ENCODE results near the gene GABBR2.

Gene GABBR2

GRCh38 chr9:98249771-98250170 is 459.0 kb downstream of the GABBR2 start:
- FAIRE-seq = no peak
- no peak for DNase-seq (ENCODE audit: insufficient read length, low spot score)
- TF ChIP-seq, protein P1, sequence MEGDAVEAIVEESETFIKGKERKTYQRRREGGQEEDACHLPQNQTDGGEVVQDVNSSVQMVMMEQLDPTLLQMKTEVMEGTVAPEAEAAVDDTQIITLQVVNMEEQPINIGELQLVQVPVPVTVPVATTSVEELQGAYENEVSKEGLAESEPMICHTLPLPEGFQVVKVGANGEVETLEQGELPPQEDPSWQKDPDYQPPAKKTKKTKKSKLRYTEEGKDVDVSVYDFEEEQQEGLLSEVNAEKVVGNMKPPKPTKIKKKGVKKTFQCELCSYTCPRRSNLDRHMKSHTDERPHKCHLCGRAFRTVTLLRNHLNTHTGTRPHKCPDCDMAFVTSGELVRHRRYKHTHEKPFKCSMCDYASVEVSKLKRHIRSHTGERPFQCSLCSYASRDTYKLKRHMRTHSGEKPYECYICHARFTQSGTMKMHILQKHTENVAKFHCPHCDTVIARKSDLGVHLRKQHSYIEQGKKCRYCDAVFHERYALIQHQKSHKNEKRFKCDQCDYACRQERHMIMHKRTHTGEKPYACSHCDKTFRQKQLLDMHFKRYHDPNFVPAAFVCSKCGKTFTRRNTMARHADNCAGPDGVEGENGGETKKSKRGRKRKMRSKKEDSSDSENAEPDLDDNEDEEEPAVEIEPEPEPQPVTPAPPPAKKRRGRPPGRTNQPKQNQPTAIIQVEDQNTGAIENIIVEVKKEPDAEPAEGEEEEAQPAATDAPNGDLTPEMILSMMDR (IDR thresholded peaks at IDR 0.05; ENCODE audit: insufficient read depth, missing control alignments) = no peak

DNA sequence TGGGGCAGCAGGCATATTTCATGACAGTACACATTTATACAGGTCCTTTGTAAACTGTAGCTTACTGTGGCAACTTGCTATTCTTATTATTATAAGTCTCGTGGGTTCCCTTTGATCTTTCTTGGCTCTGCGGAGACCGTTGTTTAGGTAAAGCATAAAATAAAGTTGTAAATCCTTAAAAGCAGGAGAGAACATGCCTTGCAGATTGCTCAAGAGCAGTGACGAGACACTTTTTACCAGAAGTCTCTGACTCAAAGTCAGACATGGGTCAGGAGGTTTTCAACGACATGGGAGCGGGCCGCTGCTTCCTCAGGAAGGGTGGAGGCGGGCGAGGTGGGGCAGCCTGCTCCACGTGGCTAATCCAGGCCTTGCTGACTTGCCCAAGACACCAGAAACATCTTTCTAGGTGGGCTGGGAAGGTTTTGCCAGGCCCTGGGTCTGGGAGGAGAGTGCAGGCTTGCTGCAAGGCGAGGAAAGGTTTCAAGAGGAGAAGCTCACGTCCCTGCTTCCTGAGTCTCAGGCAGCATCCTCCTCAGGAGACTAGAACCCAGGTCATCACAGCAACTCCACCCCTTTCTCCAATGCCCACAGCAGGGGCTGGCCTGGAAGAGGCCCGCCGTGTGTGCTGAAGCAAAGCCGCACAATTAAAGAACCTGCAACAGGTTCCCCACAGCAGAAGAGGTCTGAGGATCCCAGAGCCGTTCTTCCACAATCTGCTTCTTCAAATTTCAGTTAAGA is 459.8 kb downstream of the GABBR2 start:
- TF ChIP-seq, protein P1 (IDR thresholded peaks at IDR 0.05; ENCODE audit: insufficient read depth, missing control alignments) = no peak
- DNase-seq (ENCODE audit: insufficient read length, low spot score) = no peak
- FAIRE-seq = no peak

DNA sequence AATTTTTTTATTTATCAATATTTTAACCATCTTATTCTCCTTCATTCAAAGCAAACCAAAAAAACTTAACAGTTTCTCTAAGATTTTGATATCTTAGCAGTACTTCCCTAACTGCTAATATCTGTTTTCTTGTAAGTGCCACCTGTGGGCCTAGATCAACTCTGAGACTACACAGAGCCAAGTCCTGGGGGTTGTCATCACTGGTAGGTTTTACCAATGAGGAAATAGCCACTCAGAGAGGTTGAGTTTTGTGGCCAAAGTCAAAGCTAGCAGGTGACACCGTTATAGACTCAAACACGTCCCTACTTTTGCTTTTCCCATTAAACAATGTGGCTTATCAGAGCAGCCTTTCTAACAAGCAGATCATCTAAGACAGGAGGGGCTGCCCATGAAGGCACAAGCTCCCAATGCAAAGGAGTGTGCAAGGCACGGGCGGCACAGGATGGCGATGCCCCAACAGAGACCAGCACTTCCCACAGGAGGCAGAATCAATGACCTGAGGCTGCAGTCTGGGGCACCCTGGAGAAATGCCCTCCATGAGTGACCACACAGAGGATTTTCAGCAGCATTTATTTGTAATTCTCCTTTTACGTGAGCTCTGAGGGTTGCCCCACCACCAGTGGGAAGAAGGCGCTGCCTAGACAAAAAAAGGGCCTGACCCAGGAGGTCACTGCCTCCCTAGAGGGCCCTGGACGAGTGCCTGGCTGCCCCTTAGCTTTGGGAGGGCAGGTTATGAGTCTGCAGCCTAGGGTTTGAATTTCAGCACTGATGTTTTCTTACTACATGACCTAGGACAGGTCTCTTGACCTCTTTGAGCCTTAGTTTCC is 460.7 kb downstream of the GABBR2 start:
- DNase-seq (ENCODE audit: insufficient read length, low spot score) (no peak), FAIRE-seq (no peak)
- TF ChIP-seq, protein P1 (IDR thresholded peaks at IDR 0.05; ENCODE audit: insufficient read depth, missing control alignments) = no peak

- FAIRE-seq = no peak
- DNase-seq (ENCODE audit: insufficient read length, low spot score) = no peak
- TF ChIP-seq, protein P1 (IDR thresholded peaks at IDR 0.05; ENCODE audit: insufficient read depth, missing control alignments) = no peak
Observed at GRCh38 chr9:98242426-98242825, 466.3 kb downstream of the GABBR2 start.

- no peak for FAIRE-seq
- TF ChIP-seq, protein P1 (IDR thresholded peaks at IDR 0.05; ENCODE audit: insufficient read depth, missing control alignments) = no peak
- no peak for DNase-seq (ENCODE audit: insufficient read length, low spot score)
Observed at GRCh38 chr9:98241357-98242300, 467.1 kb downstream of the GABBR2 start.

- FAIRE-seq = no peak
- no peak for DNase-seq (ENCODE audit: insufficient read length, low spot score)
- TF ChIP-seq, protein P1 (IDR thresholded peaks at IDR 0.05; ENCODE audit: insufficient read depth, missing control alignments) = no peak
Observed at GRCh38 chr9:98240475-98240874, 468.3 kb downstream of the GABBR2 start.

Measured in D721Med (cell line).